HepG2 (cell line): Measurements from ENCODE around the gene KHNYN. TPM values are rescaled to one million over a fixed set of nuclear protein-coding genes. Genes with fewer than 3 reads are reported as not detected.

Source experiments
- FOXP4 ChIP-seq: sonication (generic); formaldehyde crosslinking; IDR thresholded peaks from 2 replicates; pipeline ENCODE4 v1.4.0; 2020; ENCODE audit warnings: missing genetic modification reagents
- HDAC1 ChIP-seq: sonication (generic); formaldehyde crosslinking; IDR thresholded peaks from 2 replicates; pipeline ENCODE4 v1.5.1; 2020; ENCODE audit warnings: mild to moderate bottlenecking, missing genetic modification reagents
- KDM3A ChIP-seq: IDR thresholded peaks from 2 replicates; pipeline ENCODE4 v1.6.1; 2018; ENCODE audit warnings: low read depth, missing compliant biosample characterization
- KDM5A ChIP-seq: fragments of 200-600 bp; sonication (generic); IDR thresholded peaks from 2 replicates; pipeline ENCODE4 v1.7.0; 2018; ENCODE audit warnings: antibody characterized with exemption, mild to moderate bottlenecking, low read length, borderline replicate concordance
- MEIS2 ChIP-seq: sonication (generic); formaldehyde crosslinking; IDR thresholded peaks from 2 replicates; pipeline ENCODE4 v1.9.0; 2021; ENCODE audit warnings: mild to moderate bottlenecking, missing genetic modification reagents
- NCOR1 ChIP-seq: fragments of 200-600 bp; sonication (generic); IDR thresholded peaks from 2 replicates; pipeline ENCODE4 v1.7.0; 2017; ENCODE audit warnings: antibody characterized with exemption, low read length, borderline replicate concordance
- PHF8 ChIP-seq: sonication (generic); formaldehyde crosslinking; IDR thresholded peaks from 2 replicates; pipeline ENCODE4 v1.5.0; 2020; ENCODE audit warnings: missing genetic modification reagents
- RBFOX2 ChIP-seq: fragments of 200-400 bp; formaldehyde crosslinking; IDR thresholded peaks from 2 replicates; pipeline ENCODE4 v1.6.1; 2017; ENCODE audit warnings: low read depth, mild to moderate bottlenecking, low read length
- WIZ ChIP-seq: sonication (generic); formaldehyde crosslinking; IDR thresholded peaks from 2 replicates; pipeline ENCODE4 v1.5.1; 2020; ENCODE audit warnings: mild to moderate bottlenecking, missing genetic modification reagents
- ZBTB2 ChIP-seq: sonication (generic); formaldehyde crosslinking; IDR thresholded peaks from 2 replicates; pipeline ENCODE4 v1.8.0; 2022; ENCODE audit warnings: low read depth, missing genetic modification reagents
- ZFP36L2 ChIP-seq: sonication (generic); formaldehyde crosslinking; IDR thresholded peaks from 2 replicates; pipeline ENCODE4 v1.4.0; 2020; ENCODE audit warnings: missing genetic modification reagents
- ZNF18 ChIP-seq: sonication (generic); formaldehyde crosslinking; IDR thresholded peaks from 2 replicates; pipeline ENCODE4 v1.8.0; 2022; ENCODE audit warnings: mild to moderate bottlenecking, missing genetic modification reagents; ENCODE audit not compliant: insufficient replicate concordance
- ZNF557 ChIP-seq: sonication (generic); formaldehyde crosslinking; IDR thresholded peaks from 2 replicates; pipeline ENCODE4 v1.4.0; 2020; ENCODE audit warnings: missing genetic modification reagents
- ZNF609 ChIP-seq: sonication (generic); formaldehyde crosslinking; IDR thresholded peaks from 2 replicates; pipeline ENCODE4 v1.4.0; 2020; ENCODE audit warnings: mild to moderate bottlenecking, missing genetic modification reagents, borderline replicate concordance
- ZNF841 ChIP-seq: sonication (generic); formaldehyde crosslinking; IDR thresholded peaks from 2 replicates; pipeline ENCODE4 v1.8.1; 2023; ENCODE audit warnings: missing genetic modification reagents, borderline replicate concordance
- polyA plus RNA-seq, 8 experiments: library from polyadenylated mRNA; depleted of rRNA in 3 of 8; stranded (reverse) in 7 of 8; unstranded in 1 of 8; fragments of >200 nt; fragmentation: Illumina TruSeq in 4 of 8; extraction: Trizol in 4 of 8; gene quantifications; 2 replicates each; pipeline versions ENCODE4 v1.2.1 to v1.2.3, GENCODE V29; 2011 to 2016; ENCODE audit warnings: low read depth in 4 of 8, missing spikeins in 1 of 8, mixed read lengths in 1 of 8; ENCODE audit not compliant: insufficient read depth in 1 of 8
- total RNA-seq, 5 experiments: library from RNA; depleted of rRNA; stranded (reverse); fragments of >200 nt; fragmentation: Illumina TruSeq; extraction: Trizol; gene quantifications; 2 replicates each; pipeline ENCODE4 v1.2.3, GENCODE V29; 2016; ENCODE audit warnings: low read depth in 1 of 5
- TF ChIP-seq, protein P1 (sequence below): sonication (generic); formaldehyde crosslinking; IDR thresholded peaks from 2 replicates; pipeline ENCODE4 v1.8.1; 2022; ENCODE audit warnings: low read depth, mild to moderate bottlenecking, missing genetic modification reagents

The KHNYN gene
- total and polyA plus RNA-seq, 2 of the 13 experiments (the other 11 are each of a cell fraction or from before 2014, with no cell fraction given), result 52.8 to 75.7 TPM

DNA sequence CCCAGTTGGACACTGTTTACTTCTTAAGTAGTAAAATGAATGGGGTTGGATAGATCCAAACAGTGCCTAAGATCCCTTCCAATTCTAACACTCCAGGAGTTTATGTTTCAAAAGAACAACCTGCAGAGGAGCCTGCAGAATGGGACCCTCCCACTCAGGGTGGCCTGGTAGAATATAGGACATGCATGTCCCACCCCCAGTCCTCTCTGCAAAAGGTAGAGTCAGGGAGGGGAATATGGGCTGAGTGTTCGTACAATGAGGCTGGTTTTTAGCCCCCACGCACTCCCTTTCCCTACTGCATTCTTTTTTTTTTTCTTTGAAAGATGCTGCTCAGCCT is 42.8 kb upstream of the KHNYN start (continued):
- TF ChIP-seq FOXP4, result peak; percentile 1; the same call in 1 of the 2 replicates
- TF ChIP-seq WIZ, result peak; percentile 25; the same call in 1 of the 2 replicates
- TF ChIP-seq ZNF18 (CRISPR knock-in tag), result no peak
- TF ChIP-seq KDM3A, result no peak
- no peak for TF ChIP-seq ZBTB2 (CRISPR knock-in tag)
- TF ChIP-seq ZNF841 (CRISPR knock-in tag), result no peak
- no peak for TF ChIP-seq ZNF557 (CRISPR knock-in tag)
- TF ChIP-seq PHF8, result 0 out of 2 replicates have a peak, but pooled peaks have one; percentile 5
- TF ChIP-seq ZFP36L2 (CRISPR knock-in tag), result no peak
- TF ChIP-seq KDM5A, result no peak
- TF ChIP-seq, protein P1, sequence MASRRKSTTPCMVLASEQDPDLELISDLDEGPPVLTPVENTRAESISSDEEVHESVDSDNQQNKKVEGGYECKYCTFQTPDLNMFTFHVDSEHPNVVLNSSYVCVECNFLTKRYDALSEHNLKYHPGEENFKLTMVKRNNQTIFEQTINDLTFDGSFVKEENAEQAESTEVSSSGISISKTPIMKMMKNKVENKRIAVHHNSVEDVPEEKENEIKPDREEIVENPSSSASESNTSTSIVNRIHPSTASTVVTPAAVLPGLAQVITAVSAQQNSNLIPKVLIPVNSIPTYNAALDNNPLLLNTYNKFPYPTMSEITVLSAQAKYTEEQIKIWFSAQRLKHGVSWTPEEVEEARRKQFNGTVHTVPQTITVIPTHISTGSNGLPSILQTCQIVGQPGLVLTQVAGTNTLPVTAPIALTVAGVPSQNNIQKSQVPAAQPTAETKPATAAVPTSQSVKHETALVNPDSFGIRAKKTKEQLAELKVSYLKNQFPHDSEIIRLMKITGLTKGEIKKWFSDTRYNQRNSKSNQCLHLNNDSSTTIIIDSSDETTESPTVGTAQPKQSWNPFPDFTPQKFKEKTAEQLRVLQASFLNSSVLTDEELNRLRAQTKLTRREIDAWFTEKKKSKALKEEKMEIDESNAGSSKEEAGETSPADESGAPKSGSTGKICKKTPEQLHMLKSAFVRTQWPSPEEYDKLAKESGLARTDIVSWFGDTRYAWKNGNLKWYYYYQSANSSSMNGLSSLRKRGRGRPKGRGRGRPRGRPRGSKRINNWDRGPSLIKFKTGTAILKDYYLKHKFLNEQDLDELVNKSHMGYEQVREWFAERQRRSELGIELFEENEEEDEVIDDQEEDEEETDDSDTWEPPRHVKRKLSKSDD (CRISPR knock-in tag), result no peak
- TF ChIP-seq ZNF609 (CRISPR knock-in tag), result no peak
- peak; percentile 6; the same call in 1 of the 2 replicates for TF ChIP-seq NCOR1
- peak; percentile 38; the same call in 1 of the 2 replicates for TF ChIP-seq HDAC1 (CRISPR knock-in tag)
- no peak for TF ChIP-seq RBFOX2
- TF ChIP-seq MEIS2, result 0 out of 2 replicates have a peak, but pooled peaks have one; percentile 6
- TF ChIP-seq, all 625 proteins: peak for 23
